CD4-positive, CD25-positive, alpha-beta regulatory T cell (primary cell): ENCODE data around the gene ETV6. TPM values are rescaled to one million over a fixed set of nuclear protein-coding genes. Genes with fewer than 3 reads are reported as not detected.

Source experiments
- ATAC-seq, 2 donors: fragments of 150-1000 bp; cut with Tn5 transposase; one replicate each; pipeline ENCODE4 v1.10.0; 2021; ENCODE audit warnings: low read depth in 2 of 2, moderate number of reproducible peaks in 2 of 2, moderate library complexity in 1 of 2
- DNase-seq, 3 donors: peaks; one replicate each; pipeline versions ENCODE4 v3.0.0 to v3.0.0-alpha.2; 2012 to 2022; ENCODE audit warnings: mixed read lengths in 1 of 3
- H3K27ac ChIP-seq: one replicate; pipeline ENCODE4 v1.7.0; 2013; ENCODE audit warnings: mild to moderate bottlenecking, low read length; ENCODE audit not compliant: insufficient read depth, poor library complexity, severe bottlenecking
- H3K27me3 ChIP-seq: one replicate; pipeline ENCODE4 v1.7.0; 2013; ENCODE audit warnings: low read length; ENCODE audit not compliant: control insufficient read depth, insufficient read depth
- H3K36me3 ChIP-seq: one replicate; pipeline ENCODE4 v1.7.0; 2013; ENCODE audit warnings: mild to moderate bottlenecking, low read length, moderate library complexity; ENCODE audit not compliant: control insufficient read depth, insufficient read depth
- H3K4me1 ChIP-seq: 2 replicates; pipeline ENCODE4 v1.7.0; 2013; ENCODE audit warnings: mild to moderate bottlenecking, low read length; ENCODE audit not compliant: insufficient read depth, control insufficient read depth, poor library complexity, severe bottlenecking
- H3K4me3 ChIP-seq: one replicate; pipeline ENCODE4 v1.7.0; 2013; ENCODE audit warnings: low read depth, mild to moderate bottlenecking, low read length, moderate library complexity
- H3K9me3 ChIP-seq, 2 experiments: 1 replicate in 1 of 2; 2 replicates in 1 of 2; pipeline ENCODE4 v1.7.0; 2013; ENCODE audit warnings: low read length in 2 of 2, mild to moderate bottlenecking in 1 of 2, moderate library complexity in 1 of 2; ENCODE audit not compliant: control insufficient read depth in 2 of 2
- H3K27ac Mint-ChIP-seq, 3 donors: one replicate each; pipeline ENCODE4 v1.8.0; 2020 to 2022; ENCODE audit warnings: mild to moderate bottlenecking in 3 of 3, mixed read lengths in 3 of 3, moderate library complexity in 2 of 3
- H3K27me3 Mint-ChIP-seq: one replicate; pipeline ENCODE4 v1.8.0; 2022; ENCODE audit warnings: mild to moderate bottlenecking, mixed read lengths
- H3K36me3 Mint-ChIP-seq: one replicate; pipeline ENCODE4 v1.8.0; 2020; ENCODE audit warnings: mixed read lengths
- H3K4me1 Mint-ChIP-seq, 4 donors: one replicate each; pipeline ENCODE4 v1.8.0; 2020 to 2022; ENCODE audit warnings: mixed read lengths in 4 of 4, mild to moderate bottlenecking in 1 of 4
- H3K4me3 Mint-ChIP-seq, 4 donors: one replicate each; pipeline ENCODE4 v1.8.0; 2020 to 2022; ENCODE audit warnings: mild to moderate bottlenecking in 4 of 4, mixed read lengths in 4 of 4, moderate library complexity in 3 of 4
- H3K9me3 Mint-ChIP-seq, 7 donors: one replicate each; pipeline ENCODE4 v1.8.0; 2020 to 2022; ENCODE audit warnings: mixed read lengths in 7 of 7, mild to moderate bottlenecking in 3 of 7, moderate library complexity in 2 of 7
- polyA plus RNA-seq, 4 donors: library from polyadenylated mRNA; unstranded; fragments of 300-500 nt; fragmentation: Illumina TruSeq; gene quantifications; one replicate each; pipeline ENCODE4 v1.2.3, GENCODE V29; 2021
- total RNA-seq: library from RNA; stranded (reverse); gene quantifications from one replicate; pipeline ENCODE4 v1.2.3, GENCODE V29; 2022

ETV6 gene
- total and polyA plus RNA-seq, 5 donors from 2014 or later, result 2.5 to 62.5 (median 4.1) TPM

DNA sequence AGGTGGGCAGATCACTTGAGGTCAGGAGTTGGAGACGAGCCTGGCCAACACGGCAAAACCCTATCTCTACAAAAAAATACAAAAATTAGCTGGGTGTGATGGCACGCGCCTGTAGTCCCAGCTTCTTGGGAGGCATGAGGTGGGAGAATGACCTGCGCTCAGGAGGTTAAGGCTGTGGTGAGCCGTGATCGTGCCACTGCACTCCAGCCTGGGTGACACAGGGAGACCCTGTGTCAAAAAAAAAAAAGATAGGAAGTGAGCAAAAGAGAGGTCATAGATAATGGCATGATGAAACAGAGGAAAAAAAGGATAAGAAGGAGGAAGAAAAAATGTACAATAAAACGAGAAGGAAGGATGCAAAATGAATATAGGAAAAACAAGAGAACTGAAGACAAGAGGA lies 159.5 kb downstream of the ETV6 start:
- DNase-seq, result no peak
- H3K27ac ChIP-seq, result no peak overlapping the region
- H3K4me1 Mint-ChIP-seq, result peaks cover 24 to 42% (median 30%) of the 10 kb centered on the region in 4 donors

DNA sequence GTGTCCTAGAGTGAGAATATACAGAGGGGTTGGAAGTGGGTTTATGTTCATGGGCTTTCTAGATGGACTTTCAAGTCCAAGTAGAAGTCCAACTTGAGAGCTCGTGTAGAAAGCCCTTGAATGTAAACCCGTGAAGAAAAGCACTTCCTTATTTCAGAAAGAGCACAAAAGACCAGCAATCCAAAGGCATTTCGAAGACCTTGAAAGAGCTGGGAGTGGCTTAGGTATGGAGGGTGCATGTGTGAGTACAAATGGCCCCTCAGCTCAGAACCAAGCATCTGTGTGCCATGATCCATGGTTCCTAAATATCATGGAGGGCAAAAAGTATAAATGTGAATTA lies 160.7 kb downstream of the ETV6 start:
- Mint-ChIP-seq H3K27ac (no peak overlapping the region), H3K4me3 (no peak overlapping the region), H3K9me3 (no peaks in the 10 kb centered on the region), H3K27me3 (no peaks in the 10 kb centered on the region), H3K4me1 (peaks cover 23 to 41% (median 33%) of the 10 kb centered on the region in 4 donors), H3K36me3 (peaks cover 9% of the 10 kb centered on the region)
- ATAC-seq (no peak), DNase-seq (no peak)
- no peak overlapping the region for H3K27ac ChIP-seq
- no peak overlapping the region for H3K4me3 ChIP-seq
- H3K9me3 ChIP-seq, result no peaks in the 10 kb centered on the region
- H3K27me3 ChIP-seq, result no peaks in the 10 kb centered on the region
- H3K36me3 ChIP-seq, result no peaks in the 10 kb centered on the region
- H3K4me1 ChIP-seq, result peaks cover 13% of the 10 kb centered on the region

More for the DNA sequence above, 159.5 kb downstream of the ETV6 start:
- Histone ChIP-seq H3K9me3 (no peaks in the 10 kb centered on the region), H3K4me3 (no peak overlapping the region), H3K27me3 (no peaks in the 10 kb centered on the region), H3K36me3 (no peaks in the 10 kb centered on the region), H3K4me1 (peaks cover 13% of the 10 kb centered on the region)
- Mint-ChIP-seq H3K27ac (peak overlapping the region in 1 of 3 donors; percentile 40), H3K27me3 (no peaks in the 10 kb centered on the region), H3K9me3 (no peaks in the 10 kb centered on the region), H3K36me3 (peaks cover 16% of the 10 kb centered on the region), H3K4me3 (no peak overlapping the region)
- ATAC-seq, result no peak

- Histone ChIP-seq H3K27me3 (no peaks in the 10 kb centered on the region), H3K4me1 (peaks cover 13% of the 10 kb centered on the region), H3K27ac (no peak overlapping the region), H3K9me3 (no peaks in the 10 kb centered on the region), H3K36me3 (no peaks in the 10 kb centered on the region), H3K4me3 (no peak overlapping the region)
- peaks cover 6% of the 10 kb centered on the region for H3K36me3 Mint-ChIP-seq
- DNase-seq (no peak), ATAC-seq (no peak)
- H3K4me1 Mint-ChIP-seq, result peaks cover 20 to 37% (median 33%) of the 10 kb centered on the region in 4 donors
- H3K4me3 Mint-ChIP-seq, result no peak overlapping the region
- no peaks in the 10 kb centered on the region for H3K27me3 Mint-ChIP-seq
- no peaks in the 10 kb centered on the region for H3K9me3 Mint-ChIP-seq
- peak overlapping the region in 1 of 3 donors; percentile 29 for H3K27ac Mint-ChIP-seq
These were observed 161.5 kb downstream of the ETV6 start for GRCh38 chr12:11811008-11811407.

DNA sequence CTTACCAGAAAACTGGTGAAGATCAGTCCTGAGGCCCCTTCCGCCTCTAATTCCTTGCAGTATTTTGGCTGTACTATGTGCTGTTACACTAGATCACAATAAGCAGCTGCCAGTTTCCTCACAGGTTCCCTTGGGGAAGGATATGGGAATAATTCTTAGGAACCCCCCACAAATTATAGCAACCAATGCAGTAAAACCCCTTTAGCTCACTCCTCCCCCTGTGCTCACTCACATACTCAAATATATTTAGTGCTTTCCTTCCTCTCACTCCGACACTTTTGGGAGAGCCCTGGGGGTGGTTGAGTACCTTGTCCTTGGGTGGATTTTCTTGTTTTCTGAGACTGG lies 162.7 kb downstream of the ETV6 start:
- no peaks in the 10 kb centered on the region for H3K36me3 ChIP-seq
- no peak overlapping the region for H3K27ac ChIP-seq
- H3K9me3 ChIP-seq, result no peaks in the 10 kb centered on the region
- H3K4me1 Mint-ChIP-seq, result peaks cover 13 to 37% (median 27%) of the 10 kb centered on the region in 4 donors
- peak overlapping the region in 2 of 3 donors; percentile 42 to 59 for H3K27ac Mint-ChIP-seq
- DNase-seq, result no peak
- H3K4me3 ChIP-seq, result no peak overlapping the region
- no peaks in the 10 kb centered on the region for H3K27me3 Mint-ChIP-seq
- no peaks in the 10 kb centered on the region for H3K9me3 Mint-ChIP-seq
- no peak for ATAC-seq
- no peak overlapping the region for H3K4me3 Mint-ChIP-seq
- H3K36me3 Mint-ChIP-seq, result peaks cover 6% of the 10 kb centered on the region
- H3K4me1 ChIP-seq, result peaks cover 11% of the 10 kb centered on the region
- no peaks in the 10 kb centered on the region for H3K27me3 ChIP-seq

GRCh38 chr12:11812586-11813437 lies 163.3 kb downstream of the ETV6 start:
- peaks cover 5% of the 10 kb centered on the region for H3K4me1 ChIP-seq
- peaks cover 16 to 34% (median 22%) of the 10 kb centered on the region in 4 donors for H3K4me1 Mint-ChIP-seq
- no peak for DNase-seq
- no peaks in the 10 kb centered on the region for H3K27me3 Mint-ChIP-seq
- H3K9me3 Mint-ChIP-seq, result no peaks in the 10 kb centered on the region
- H3K27me3 ChIP-seq, result no peaks in the 10 kb centered on the region
- H3K36me3 ChIP-seq, result no peaks in the 10 kb centered on the region
- H3K4me3 ChIP-seq, result no peak overlapping the region
- H3K36me3 Mint-ChIP-seq, result peaks cover 6% of the 10 kb centered on the region
- H3K4me3 Mint-ChIP-seq, result no peak overlapping the region
- ATAC-seq, result peak in 1 of 2 donors; percentile 40
- H3K27ac ChIP-seq, result no peak overlapping the region
- no peaks in the 10 kb centered on the region for H3K9me3 ChIP-seq
- H3K27ac Mint-ChIP-seq, result peak overlapping the region in 2 of 3 donors; percentile 42 to 59

GRCh38 chr12:11813438-11813813 lies 164.0 kb downstream of the ETV6 start:
- Histone ChIP-seq H3K27ac (no peak overlapping the region), H3K36me3 (no peaks in the 10 kb centered on the region), H3K27me3 (no peaks in the 10 kb centered on the region), H3K4me1 (peaks cover 5% of the 10 kb centered on the region), H3K4me3 (no peak overlapping the region), H3K9me3 (no peaks in the 10 kb centered on the region)
- H3K27ac Mint-ChIP-seq, result no peak overlapping the region
- ATAC-seq (no peak), DNase-seq (no peak)
- H3K4me1 Mint-ChIP-seq, result peaks cover 16 to 29% (median 20%) of the 10 kb centered on the region in 4 donors
- no peaks in the 10 kb centered on the region for H3K27me3 Mint-ChIP-seq
- H3K9me3 Mint-ChIP-seq, result no peaks in the 10 kb centered on the region
- H3K4me3 Mint-ChIP-seq, result no peak overlapping the region
- peaks cover 3% of the 10 kb centered on the region for H3K36me3 Mint-ChIP-seq

- Histone ChIP-seq H3K27ac (no peak overlapping the region), H3K4me3 (no peak overlapping the region), H3K36me3 (no peaks in the 10 kb centered on the region), H3K4me1 (peaks cover 5% of the 10 kb centered on the region), H3K9me3 (no peaks in the 10 kb centered on the region), H3K27me3 (no peaks in the 10 kb centered on the region)
- Mint-ChIP-seq H3K27ac (peak overlapping the region in 1 of 3 donors; percentile 37), H3K36me3 (no peaks in the 10 kb centered on the region), H3K27me3 (no peaks in the 10 kb centered on the region), H3K4me3 (no peak overlapping the region), H3K9me3 (no peaks in the 10 kb centered on the region), H3K4me1 (peaks cover 13 to 28% (median 17%) of the 10 kb centered on the region in 4 donors)
- DNase-seq (no peak), ATAC-seq (peak in 1 of 2 donors; percentile 49)
These were observed 164.9 kb downstream of the ETV6 start for GRCh38 chr12:11814374-11814773.

DNA sequence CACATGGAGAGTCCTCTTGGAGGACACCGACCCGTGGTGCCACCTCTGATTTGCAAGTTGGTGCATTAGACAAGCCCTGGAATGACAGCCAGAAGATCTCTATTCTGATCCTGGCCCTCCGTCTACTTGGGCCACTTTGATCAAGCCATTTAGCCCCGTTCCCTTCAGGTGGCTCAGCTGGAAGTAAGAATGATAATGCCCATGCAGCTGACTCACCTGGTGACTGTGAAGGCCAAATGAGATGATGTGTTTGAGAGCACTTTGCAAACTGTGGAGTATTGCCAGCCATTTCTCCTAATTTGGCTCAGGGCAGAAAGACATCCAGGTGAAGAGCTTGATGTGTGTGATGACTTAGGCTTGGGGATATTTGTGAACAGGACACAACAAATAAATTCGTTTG lies 165.9 kb downstream of the ETV6 start:
- Histone ChIP-seq H3K27me3 (no peaks in the 10 kb centered on the region), H3K36me3 (no peaks in the 10 kb centered on the region), H3K4me3 (no peak overlapping the region), H3K9me3 (no peaks in the 10 kb centered on the region), H3K27ac (no peak overlapping the region), H3K4me1 (peaks cover 5% of the 10 kb centered on the region)
- no peaks in the 10 kb centered on the region for H3K36me3 Mint-ChIP-seq
- H3K4me1 Mint-ChIP-seq, result peaks cover 13 to 28% (median 17%) of the 10 kb centered on the region in 4 donors
- H3K9me3 Mint-ChIP-seq, result no peaks in the 10 kb centered on the region
- H3K27ac Mint-ChIP-seq, result no peak overlapping the region
- ATAC-seq (no peak), DNase-seq (no peak)
- no peak overlapping the region for H3K4me3 Mint-ChIP-seq
- no peaks in the 10 kb centered on the region for H3K27me3 Mint-ChIP-seq
